Measurements from ENCODE around the gene MEPCE. TPM values are rescaled to one million over a fixed set of nuclear protein-coding genes. Genes with fewer than 3 reads are reported as not detected.
A peak's percentile ranks its signal among the peaks of the same experiment; 100 is the strongest.
"Not testable (repeated sequence)": the region's sequence is repeated elsewhere in the genome, so short reads cannot be mapped to it uniquely, and the experiment has no call there.

MEPCE gene, protein sequence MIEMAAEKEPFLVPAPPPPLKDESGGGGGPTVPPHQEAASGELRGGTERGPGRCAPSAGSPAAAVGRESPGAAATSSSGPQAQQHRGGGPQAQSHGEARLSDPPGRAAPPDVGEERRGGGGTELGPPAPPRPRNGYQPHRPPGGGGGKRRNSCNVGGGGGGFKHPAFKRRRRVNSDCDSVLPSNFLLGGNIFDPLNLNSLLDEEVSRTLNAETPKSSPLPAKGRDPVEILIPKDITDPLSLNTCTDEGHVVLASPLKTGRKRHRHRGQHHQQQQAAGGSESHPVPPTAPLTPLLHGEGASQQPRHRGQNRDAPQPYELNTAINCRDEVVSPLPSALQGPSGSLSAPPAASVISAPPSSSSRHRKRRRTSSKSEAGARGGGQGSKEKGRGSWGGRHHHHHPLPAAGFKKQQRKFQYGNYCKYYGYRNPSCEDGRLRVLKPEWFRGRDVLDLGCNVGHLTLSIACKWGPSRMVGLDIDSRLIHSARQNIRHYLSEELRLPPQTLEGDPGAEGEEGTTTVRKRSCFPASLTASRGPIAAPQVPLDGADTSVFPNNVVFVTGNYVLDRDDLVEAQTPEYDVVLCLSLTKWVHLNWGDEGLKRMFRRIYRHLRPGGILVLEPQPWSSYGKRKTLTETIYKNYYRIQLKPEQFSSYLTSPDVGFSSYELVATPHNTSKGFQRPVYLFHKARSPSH
- total RNA-seq, result 10 to 100 TPM; 42.4 to 50.2 TPM

DNA sequence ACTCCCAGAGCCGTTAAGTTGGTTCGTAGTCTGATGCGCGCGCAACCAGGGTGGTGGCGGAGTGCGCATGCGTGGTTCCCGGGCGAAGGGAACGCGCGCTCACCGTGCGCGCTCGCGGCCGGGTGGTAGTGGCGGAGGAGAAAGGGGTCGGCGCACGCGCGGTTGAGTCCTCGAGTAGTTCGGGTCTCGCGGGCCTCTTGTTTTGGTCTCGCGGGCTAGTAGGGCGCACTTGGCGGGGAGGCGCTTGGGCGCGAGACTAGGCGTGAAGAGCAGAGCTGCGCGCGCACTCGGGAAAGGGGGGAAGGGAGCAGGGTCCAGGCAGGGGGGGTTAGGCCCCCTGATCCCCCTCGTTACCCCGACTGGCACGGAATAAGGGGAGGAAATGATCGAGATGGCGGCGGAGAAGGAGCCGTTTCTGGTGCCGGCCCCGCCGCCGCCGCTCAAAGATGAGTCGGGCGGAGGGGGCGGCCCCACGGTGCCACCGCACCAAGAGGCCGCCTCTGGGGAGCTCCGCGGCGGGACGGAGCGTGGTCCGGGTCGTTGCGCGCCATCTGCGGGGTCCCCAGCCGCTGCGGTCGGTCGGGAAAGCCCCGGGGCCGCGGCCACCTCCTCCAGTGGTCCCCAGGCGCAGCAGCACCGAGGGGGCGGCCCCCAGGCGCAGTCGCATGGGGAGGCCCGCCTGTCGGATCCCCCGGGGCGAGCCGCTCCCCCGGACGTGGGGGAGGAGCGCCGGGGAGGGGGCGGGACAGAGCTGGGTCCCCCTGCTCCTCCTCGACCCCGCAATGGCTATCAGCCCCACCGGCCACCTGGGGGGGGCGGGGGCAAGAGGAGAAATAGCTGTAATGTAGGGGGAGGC, at the start of gene MEPCE:
Gene MEPCE, plus strand, starts transcription at position 195 of the 856 bp plus-strand sequence. Its CDS starts 188 bp downstream, at position 383.
- H3K36me3 Mint-ChIP-seq, result peaks cover 31% of the 10 kb centered on the region
- H3K27me3 Mint-ChIP-seq, result peaks cover 9% of the 10 kb centered on the region
- DNase-seq, result peak; percentile 97
- H3K4me3 Mint-ChIP-seq, result peak within 1 kb of the TSS; percentile 97
- H3K27ac Mint-ChIP-seq, result peak within 1 kb of the TSS; percentile 100
- H3K9me3 Mint-ChIP-seq (ENCODE audit: low read depth), result no peaks in the 10 kb centered on the region
- peak; percentile 47 for ATAC-seq
- H3K4me1 Mint-ChIP-seq, result peaks cover 51% of the 10 kb centered on the region
- CTCF ChIA-PET, result interaction anchor here (1.0 to 4.7 kb wide), 7 partner anchors 14 to 299 kb away, joined by 3 to 22 read pairs (median 5); partner anchors contain the start of gene MOSPD3

DNA sequence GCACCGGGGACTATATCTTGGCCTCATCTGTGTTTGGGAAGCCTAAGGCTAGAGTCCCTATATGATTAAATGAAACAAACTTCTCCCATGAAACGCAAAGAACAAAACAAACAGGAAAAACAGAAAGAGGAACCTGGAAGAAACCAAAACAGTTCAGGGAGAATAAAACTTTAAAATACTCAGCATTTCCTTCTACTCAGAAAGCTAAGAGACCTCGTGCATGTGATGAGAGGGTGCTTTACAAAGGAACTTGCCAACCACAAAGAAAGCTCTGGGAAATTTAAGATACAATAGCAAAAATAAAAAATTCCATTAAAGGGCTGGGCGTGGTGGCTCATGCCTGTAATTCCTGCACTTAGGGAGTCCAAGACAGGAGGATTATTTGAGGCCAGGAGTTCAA, 49.4 kb upstream of the MEPCE start:
- CTCF ChIA-PET, result interaction anchor here (1.2 to 1.4 kb wide), 2 partner anchors 28 to 247 kb away, joined by 4 read pairs; no protein-coding TSS in a partner anchor
- Mint-ChIP-seq H3K27ac (no peak overlapping the region), H3K4me1 (peaks cover 13% of the 10 kb centered on the region), H3K36me3 (peaks cover 1% of the 10 kb centered on the region), H3K27me3 (peaks cover 15% of the 10 kb centered on the region), H3K4me3 (no peak overlapping the region), H3K9me3 (ENCODE audit: low read depth) (no peaks in the 10 kb centered on the region)
- no peak for ATAC-seq
- no peak for DNase-seq

DNA sequence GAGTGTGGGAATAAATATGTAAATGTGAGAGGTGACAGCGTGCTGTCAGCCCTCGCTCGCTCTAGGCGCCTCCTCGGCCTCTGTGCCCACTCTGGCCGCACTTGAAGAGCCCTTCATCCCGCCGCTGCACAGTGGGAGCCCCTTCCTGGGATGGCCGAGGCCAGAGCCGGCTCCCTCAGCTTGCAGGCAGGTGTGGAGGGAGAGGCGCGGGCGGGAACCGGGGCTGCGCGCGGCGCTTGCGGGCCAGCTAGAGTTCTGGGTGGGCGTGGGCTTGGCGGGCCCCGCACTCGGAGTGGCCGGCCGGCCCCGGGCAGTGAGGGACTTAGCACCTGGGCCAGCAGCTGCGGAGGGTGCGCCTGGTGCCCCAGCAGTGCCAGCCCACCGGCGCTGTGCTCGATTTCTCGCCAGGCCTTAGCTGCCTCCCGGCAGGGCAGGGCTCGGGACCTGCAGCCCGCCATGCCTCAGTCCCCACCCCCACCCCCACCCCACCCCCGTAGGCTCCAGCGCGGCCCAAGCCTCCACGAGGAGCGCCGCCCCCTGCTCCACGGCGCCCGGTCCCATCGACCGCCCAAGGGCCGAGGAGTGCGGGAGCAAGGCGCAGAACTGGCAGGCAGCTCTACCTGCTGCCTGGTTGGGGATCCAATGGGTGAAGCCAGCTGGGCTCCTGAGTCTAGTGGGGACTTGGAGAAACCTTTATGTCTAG, 47.9 kb upstream of the MEPCE start:
- H3K4me1 Mint-ChIP-seq, result peaks cover 11% of the 10 kb centered on the region
- ATAC-seq; DNase-seq; H3K36me3 Mint-ChIP-seq; H3K9me3 Mint-ChIP-seq (ENCODE audit: low read depth); H3K4me3 Mint-ChIP-seq; H3K27ac Mint-ChIP-seq: not testable (repeated sequence)
- CTCF ChIA-PET, result interaction anchor here (0.9 to 3.9 kb wide), 3 partner anchors 8 to 26 kb away, joined by 3 to 24 read pairs (median 4); no protein-coding TSS in a partner anchor
- H3K27me3 Mint-ChIP-seq, result peaks cover 15% of the 10 kb centered on the region

DNA sequence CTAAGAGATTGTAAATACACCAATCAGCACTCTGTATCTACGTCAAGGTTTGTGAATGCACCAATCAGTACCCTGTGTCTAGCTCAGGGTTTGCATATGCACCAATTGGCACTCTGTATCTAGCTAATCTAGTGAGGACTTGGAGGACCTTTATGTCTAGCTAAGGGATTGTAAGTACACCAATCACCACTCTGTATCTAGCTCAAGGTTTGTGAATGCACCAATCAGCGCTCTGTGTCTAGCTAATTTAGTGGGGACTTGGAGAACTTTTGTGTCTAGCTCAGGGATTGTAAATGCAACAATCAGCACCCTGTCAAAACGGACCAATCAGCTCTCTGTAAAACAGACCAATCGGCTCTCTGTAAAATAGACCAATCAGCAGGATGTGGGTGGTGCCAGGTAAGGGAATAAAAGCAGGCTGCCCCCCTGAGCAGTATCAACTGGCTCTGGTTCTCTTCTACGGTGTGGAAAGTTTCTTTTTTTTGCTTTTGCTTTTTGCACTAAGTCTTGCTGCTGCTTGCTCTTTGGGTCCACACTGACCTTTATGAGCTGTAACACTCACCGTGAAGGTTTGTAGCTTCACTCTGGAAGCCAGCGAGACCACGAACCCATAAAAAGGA, 47.3 kb upstream of the MEPCE start:
- not testable (repeated sequence) for H3K4me3 Mint-ChIP-seq
- CTCF ChIA-PET, result interaction anchor here (0.6 to 3.9 kb wide), 5 partner anchors 8 to 157 kb away, joined by 3 to 24 read pairs (median 3); partner anchors contain the start of gene AGFG2

DNA sequence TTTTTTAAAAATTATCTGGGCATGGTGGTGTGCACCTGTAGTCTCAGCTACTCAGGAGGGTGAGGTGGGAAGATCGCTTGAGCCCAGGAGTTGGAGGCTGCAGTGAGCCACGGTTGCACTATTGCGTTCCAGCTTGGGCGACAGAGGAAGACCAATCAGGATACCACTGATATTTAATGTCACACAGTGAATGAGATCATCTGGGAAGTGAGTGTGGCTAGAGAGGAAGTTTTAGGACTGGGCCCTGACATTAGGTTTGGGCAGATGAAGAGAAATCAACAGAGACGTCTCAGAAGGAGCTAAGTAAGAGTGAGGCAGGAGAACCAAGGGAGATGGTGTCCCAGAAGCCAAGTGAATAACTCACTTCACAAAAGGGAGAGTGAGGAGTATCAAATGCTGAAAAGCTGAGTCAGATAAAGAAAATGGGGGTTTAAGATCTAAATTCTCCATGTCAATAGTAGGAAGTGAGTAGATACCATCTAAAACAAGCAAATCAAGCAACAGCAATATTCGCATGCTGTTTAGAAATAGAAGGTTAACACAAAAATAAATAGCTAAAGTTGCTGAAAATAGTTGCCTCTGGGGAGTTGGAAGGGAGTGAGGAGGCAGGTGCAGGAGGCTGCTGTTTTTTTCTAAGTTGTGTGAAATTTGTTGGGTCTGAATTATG, 44.9 kb upstream of the MEPCE start:
- no peak for DNase-seq
- H3K9me3 Mint-ChIP-seq (ENCODE audit: low read depth), result no peaks in the 10 kb centered on the region
- H3K4me3 Mint-ChIP-seq, result no peak overlapping the region
- CTCF ChIA-PET, result interaction anchor here (3.9 kb wide), 1 partner anchor 22 kb away, joined by 24 read pairs; no protein-coding TSS in a partner anchor
- H3K27ac Mint-ChIP-seq, result no peak overlapping the region
- H3K4me1 Mint-ChIP-seq, result peaks cover 11% of the 10 kb centered on the region
- peaks cover 26% of the 10 kb centered on the region for H3K27me3 Mint-ChIP-seq
- no peak for ATAC-seq
- no peaks in the 10 kb centered on the region for H3K36me3 Mint-ChIP-seq

More for the DNA sequence above, 47.3 kb upstream of the MEPCE start:
- H3K9me3 Mint-ChIP-seq (ENCODE audit: low read depth); H3K36me3 Mint-ChIP-seq; H3K27ac Mint-ChIP-seq; DNase-seq: not testable (repeated sequence)
- H3K27me3 Mint-ChIP-seq, result peaks cover 15% of the 10 kb centered on the region
- peak; percentile 36 for ATAC-seq
- H3K4me1 Mint-ChIP-seq, result peaks cover 11% of the 10 kb centered on the region

DNA sequence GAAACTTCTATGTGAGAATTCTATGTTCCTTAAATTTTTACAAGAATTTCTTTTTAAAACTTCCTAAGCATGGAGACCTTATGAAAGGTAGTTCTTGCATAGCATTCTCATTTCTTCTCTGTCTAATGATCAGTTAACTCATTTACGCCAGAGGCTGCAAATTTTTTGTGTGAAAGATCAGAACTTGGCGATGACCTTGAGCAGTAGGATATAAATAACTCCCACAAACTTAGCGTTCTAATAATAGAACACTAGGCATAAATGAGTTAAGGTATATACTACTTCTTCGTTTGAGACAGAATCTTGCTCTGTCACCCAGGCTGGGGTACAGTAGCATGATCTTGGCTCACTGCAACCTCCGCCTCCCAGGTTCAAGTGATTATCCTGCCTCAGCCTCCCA, 42.7 kb upstream of the MEPCE start:
- Mint-ChIP-seq H3K4me1 (peaks cover 11% of the 10 kb centered on the region), H3K4me3 (no peak overlapping the region), H3K36me3 (no peaks in the 10 kb centered on the region), H3K27me3 (peaks cover 38% of the 10 kb centered on the region), H3K27ac (no peak overlapping the region), H3K9me3 (ENCODE audit: low read depth) (no peaks in the 10 kb centered on the region)
- ATAC-seq, result no peak
- CTCF ChIA-PET, result interaction anchor here (1.2 to 3.3 kb wide), 2 partner anchors 16 to 20 kb away, joined by 3 to 9 read pairs; no protein-coding TSS in a partner anchor
- DNase-seq, result no peak

DNA sequence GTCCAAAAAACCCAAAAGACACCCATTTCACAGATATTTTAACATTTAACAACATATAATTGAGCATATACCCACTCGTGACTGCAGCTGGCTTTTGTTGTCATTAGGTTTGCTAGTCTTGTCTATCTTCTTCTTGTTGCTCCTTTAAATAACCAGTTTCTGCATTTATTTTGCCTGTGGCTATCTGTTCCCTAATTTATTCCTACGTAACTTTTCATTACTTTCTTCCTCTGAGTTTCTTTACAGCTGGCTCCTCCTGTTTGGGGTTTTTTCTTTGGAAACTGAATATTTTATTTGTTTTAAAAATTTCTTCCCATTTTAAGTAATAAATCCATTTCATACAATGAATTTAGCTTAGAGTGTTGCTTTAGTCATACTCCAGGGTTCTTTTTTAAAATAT, 41.9 kb upstream of the MEPCE start:
- Mint-ChIP-seq H3K9me3 (ENCODE audit: low read depth) (no peaks in the 10 kb centered on the region), H3K36me3 (no peaks in the 10 kb centered on the region), H3K4me1 (peaks cover 5% of the 10 kb centered on the region), H3K4me3 (no peak overlapping the region), H3K27me3 (peaks cover 44% of the 10 kb centered on the region), H3K27ac (no peak overlapping the region)
- CTCF ChIA-PET, result interaction anchor here (0.5 to 3.3 kb wide), 4 partner anchors 13 to 45 kb away, joined by 3 to 9 read pairs (median 3); no protein-coding TSS in a partner anchor
- ATAC-seq (no peak), DNase-seq (no peak)

DNA sequence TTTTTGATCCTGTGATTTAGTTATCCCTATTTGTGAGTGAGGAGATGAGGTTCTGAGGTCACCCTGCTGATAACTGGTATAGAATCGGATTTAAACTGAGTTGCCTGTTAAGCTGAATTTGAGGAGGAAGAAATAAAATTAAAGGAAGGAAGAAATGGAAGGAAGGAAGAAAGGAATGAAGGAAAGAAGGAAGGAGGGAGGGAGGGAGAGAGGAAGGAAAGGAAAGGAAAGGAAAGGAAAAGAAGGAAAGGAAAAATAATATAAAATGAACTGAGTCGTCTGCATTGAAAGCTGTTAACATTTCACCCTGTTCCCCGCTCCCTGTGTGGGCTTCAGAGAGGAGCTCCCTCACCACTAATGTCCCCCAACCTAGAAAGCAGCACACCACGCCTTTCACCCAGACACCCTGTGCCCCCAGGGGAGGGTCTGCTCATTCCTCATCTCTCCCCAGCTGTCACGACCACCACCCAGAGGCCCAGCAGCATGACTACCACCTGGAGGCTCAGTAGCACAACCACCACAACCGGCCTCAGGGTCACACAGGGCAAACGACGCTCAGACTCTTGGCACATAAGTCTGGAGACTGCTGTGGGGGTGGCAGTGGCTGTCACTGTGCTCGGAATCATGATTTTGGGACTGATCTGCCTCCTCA, 40.1 kb upstream of the MEPCE start:
- CTCF ChIA-PET, result interaction anchor here (0.9 to 3.3 kb wide), 2 partner anchors 13 to 18 kb away, joined by 4 to 9 read pairs; no protein-coding TSS in a partner anchor
- H3K9me3 Mint-ChIP-seq (ENCODE audit: low read depth), result no peaks in the 10 kb centered on the region
- H3K27ac Mint-ChIP-seq, result no peak overlapping the region
- peaks cover 42% of the 10 kb centered on the region for H3K27me3 Mint-ChIP-seq
- ATAC-seq, result no peak
- no peak for DNase-seq
- no peaks in the 10 kb centered on the region for H3K36me3 Mint-ChIP-seq
- peaks cover 5% of the 10 kb centered on the region for H3K4me1 Mint-ChIP-seq
- no peak overlapping the region for H3K4me3 Mint-ChIP-seq

DNA sequence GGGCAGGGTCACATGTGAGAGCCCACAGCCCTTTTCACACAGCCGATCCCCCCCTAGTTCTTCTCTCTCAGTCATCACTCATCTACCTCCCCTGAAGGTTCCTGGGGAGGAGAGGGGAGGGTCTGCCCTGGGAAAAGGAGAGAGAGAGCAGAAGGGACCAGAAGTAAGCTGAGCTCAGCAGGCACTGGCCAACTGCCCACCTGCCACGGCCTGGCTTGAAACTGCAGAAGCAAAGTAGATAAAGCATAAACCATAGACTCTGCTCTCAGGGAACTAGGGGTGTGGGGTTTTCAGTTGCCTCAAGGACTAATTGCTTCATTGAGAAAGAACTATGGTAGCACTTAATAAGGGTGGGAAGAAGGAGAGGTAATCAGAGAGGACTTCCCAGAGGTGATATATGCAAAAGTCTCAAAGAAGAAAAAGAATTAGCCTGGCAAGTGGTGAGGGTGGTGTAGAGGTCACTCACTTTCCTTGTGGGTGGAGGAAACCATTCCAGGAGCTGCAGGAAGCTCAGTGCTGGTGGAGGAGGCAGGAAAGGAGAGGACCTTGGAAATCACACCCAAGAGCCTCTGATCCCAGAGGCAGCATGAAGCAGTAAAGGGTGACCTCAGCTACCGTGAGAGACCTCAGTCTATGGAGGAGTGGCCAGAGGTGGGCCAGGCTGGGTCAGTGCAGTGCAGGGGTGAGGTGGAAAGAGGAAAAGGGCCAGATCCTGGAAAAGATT, 39.2 kb upstream of the MEPCE start:
- Mint-ChIP-seq H3K4me3 (no peak overlapping the region), H3K27ac (peak overlapping the region; percentile 2), H3K27me3 (peaks cover 41% of the 10 kb centered on the region), H3K4me1 (peaks cover under 1% of the 10 kb centered on the region), H3K36me3 (no peaks in the 10 kb centered on the region), H3K9me3 (ENCODE audit: low read depth) (no peaks in the 10 kb centered on the region)
- no peak for DNase-seq
- CTCF ChIA-PET, result interaction anchor here (0.9 to 3.3 kb wide), 3 partner anchors 13 to 17 kb away, joined by 3 to 9 read pairs (median 4); no protein-coding TSS in a partner anchor
- ATAC-seq, result no peak

DNA sequence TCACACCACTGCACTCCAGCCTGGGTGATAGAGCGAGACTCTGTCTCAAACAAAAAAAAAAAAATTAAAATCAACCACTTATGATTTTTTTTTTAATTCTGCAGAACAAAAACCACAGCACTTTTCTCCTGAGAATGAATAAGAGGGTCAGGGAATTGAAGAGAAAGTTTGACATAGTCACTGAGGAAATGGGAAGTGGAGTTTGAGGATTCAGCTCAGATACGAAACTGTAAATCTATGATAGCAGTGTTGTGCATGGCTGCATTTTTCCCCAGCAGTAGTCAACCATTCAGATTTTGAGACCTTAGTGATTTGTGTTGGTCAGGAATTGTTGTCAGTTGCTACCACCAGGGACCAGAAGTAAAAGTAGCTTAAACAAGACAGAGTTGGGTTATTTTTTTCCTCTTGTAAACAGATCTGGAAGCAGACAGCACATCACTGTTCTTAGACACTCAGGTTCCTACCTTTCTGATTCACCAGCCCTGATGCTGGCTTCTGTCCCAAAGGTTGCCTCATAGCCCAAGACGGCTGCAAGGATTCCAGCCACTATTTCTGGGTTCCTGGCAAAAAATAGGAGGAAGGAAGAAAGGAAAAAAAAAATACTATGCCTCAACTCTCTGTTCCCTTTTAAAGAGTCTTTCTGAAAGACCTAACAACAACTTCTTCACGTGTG, 36.3 kb upstream of the MEPCE start:
- DNase-seq, result no peak
- no peak for ATAC-seq
- H3K4me1 Mint-ChIP-seq, result peaks cover 21% of the 10 kb centered on the region
- no peaks in the 10 kb centered on the region for H3K9me3 Mint-ChIP-seq (ENCODE audit: low read depth)
- no peaks in the 10 kb centered on the region for H3K36me3 Mint-ChIP-seq
- CTCF ChIA-PET, result interaction anchor here (1.4 to 1.6 kb wide), 3 partner anchors 11 to 260 kb away, joined by 3 to 11 read pairs (median 4); no protein-coding TSS in a partner anchor
- H3K4me3 Mint-ChIP-seq, result no peak overlapping the region
- no peak overlapping the region for H3K27ac Mint-ChIP-seq
- peaks cover 40% of the 10 kb centered on the region for H3K27me3 Mint-ChIP-seq

All from activated CD8-positive, alpha-beta memory T cell treated with anti-CD3 and anti-CD28 coated beads, Interleukin-2, amount 10 ng/mL, durations not matched to agents 7 days and 5 days (primary cell).